Endothelial cell of umbilical vein (primary cell): Measurements from ENCODE around the gene C2CD5. TPM values are rescaled to one million over a fixed set of nuclear protein-coding genes. Genes with fewer than 3 reads are reported as not detected.

Experiments used
- BruUV-seq: library from RNA; stranded (reverse); fragments of 400-500 nt; replicated peaks from 2 replicates; lab custom pipeline; 2021; lab: Mats Ljungman, UMichigan
- CTCF ChIA-PET: fragments of 300-600, 350-600 bp; sonication (Branson Sonifier 250); formaldehyde crosslinking; loops from one replicate; lab custom pipeline; 2021; ENCODE audit warnings: antibody characterized with exemption, inconsistent platforms; lab: Charles Lee
- POLR2A ChIA-PET: fragments of 300-600, 350-600 bp; sonication (Branson Sonifier 250); formaldehyde crosslinking; loops from one replicate; lab custom pipeline; 2021; ENCODE audit warnings: antibody characterized with exemption, inconsistent platforms; lab: Charles Lee
- DNase-seq: peaks from one replicate; pipeline ENCODE4 v3.0.0-alpha.2; 2011; ENCODE audit warnings: low read depth, low spot score
- FAIRE-seq: peaks from 2 replicates; lab custom pipeline; 2011; peaks lifted over from hg19 to GRCh38; lab: Jason Lieb, UNC
- H2AFZ ChIP-seq: 2 replicates; pipeline ENCODE4 v1.6.0; 2012; ENCODE audit warnings: low read depth, low read length, control low read depth, inconsistent platforms
- H3K27ac ChIP-seq: 2 replicates; pipeline ENCODE4 v1.5.1; 2011; ENCODE audit warnings: low read depth, mild to moderate bottlenecking, control low read depth, low read length, moderate library complexity; ENCODE audit not compliant: insufficient read depth
- H3K27me3 ChIP-seq, 2 experiments: 2 replicates each; pipeline versions ENCODE4 v1.6.0 to v1.6.1; 2011; ENCODE audit warnings: low read length in 2 of 2, mixed read lengths in 1 of 2; ENCODE audit not compliant: control insufficient read depth in 2 of 2, insufficient read depth in 2 of 2
- H3K36me3 ChIP-seq, 2 experiments: 2 replicates in 1 of 2; 3 replicates in 1 of 2; pipeline ENCODE4 v1.5.1; 2011; ENCODE audit warnings: low read length in 2 of 2, mild to moderate bottlenecking in 1 of 2, moderate library complexity in 1 of 2; ENCODE audit not compliant: control insufficient read depth in 2 of 2, insufficient read depth in 2 of 2; ENCODE audit errors: extremely low read depth in 1 of 2
- H3K4me1 ChIP-seq: 3 replicates; pipeline ENCODE4 v1.5.1; 2011; ENCODE audit warnings: mild to moderate bottlenecking, low read length; ENCODE audit not compliant: control insufficient read depth, insufficient read depth; ENCODE audit errors: extremely low read depth
- H3K4me2 ChIP-seq: 2 replicates; pipeline ENCODE4 v1.6.1; 2011; ENCODE audit warnings: low read length, control low read depth, mixed read lengths; ENCODE audit not compliant: insufficient read depth
- H3K4me3 ChIP-seq, 3 experiments: fragments of 200-600 bp in 1 of 3; sonication (generic), shearing (Covaris generic) in 1 of 3; replicated peaks in 1 of 3; 2 replicates each; pipeline ENCODE4 v1.5.1; 2011 to 2016; ENCODE audit warnings: control low read depth in 3 of 3, low read length in 3 of 3, mild to moderate bottlenecking in 2 of 3, inconsistent platforms in 1 of 3, low read depth in 1 of 3, moderate library complexity in 1 of 3; ENCODE audit not compliant: insufficient read depth in 1 of 3
- H3K79me2 ChIP-seq: 2 replicates; pipeline ENCODE4 v1.6.0; 2012; ENCODE audit warnings: low read length, inconsistent platforms; ENCODE audit not compliant: control insufficient read depth, insufficient read depth
- H3K9ac ChIP-seq: replicated peaks from 2 replicates; pipeline ENCODE3; 2011; ENCODE audit warnings: low read length, control low read depth; ENCODE audit not compliant: insufficient read depth; ENCODE audit errors: extremely low read depth
- H3K9me1 ChIP-seq: replicated peaks from 3 replicates; pipeline ENCODE4 v1.6.0; 2011; ENCODE audit warnings: mild to moderate bottlenecking, low read length; ENCODE audit not compliant: control insufficient read depth, insufficient read depth; ENCODE audit errors: extremely low read depth
- H3K9me3 ChIP-seq: replicated peaks from 2 replicates; pipeline ENCODE4 v1.5.1; 2012; ENCODE audit warnings: low read length, inconsistent platforms; ENCODE audit not compliant: control insufficient read depth, insufficient read depth
- H4K20me1 ChIP-seq: replicated peaks from 2 replicates; pipeline ENCODE3; 2011; ENCODE audit warnings: mild to moderate bottlenecking, low read length; ENCODE audit not compliant: control insufficient read depth, insufficient read depth; ENCODE audit errors: extremely low read depth
- EZH2 ChIP-seq: IDR thresholded peaks from 2 replicates; pipeline ENCODE4 v1.6.1; 2012; ENCODE audit warnings: borderline replicate concordance, low read depth, mild to moderate bottlenecking, moderate library complexity, low read length, inconsistent platforms; ENCODE audit not compliant: severe bottlenecking
- JUN ChIP-seq: IDR thresholded peaks from 2 replicates; pipeline ENCODE4 v1.6.1; 2011; ENCODE audit warnings: borderline replicate concordance, low read depth; ENCODE audit not compliant: insufficient read length, insufficient read depth
- MYC ChIP-seq: IDR thresholded peaks from one replicate; pipeline ENCODE4 v1.6.1; 2011; ENCODE audit warnings: mild to moderate bottlenecking, low read depth, low read length
- POLR2AphosphoS5 ChIP-seq: IDR thresholded peaks from 2 replicates; pipeline ENCODE4 v1.6.1; 2012; ENCODE audit warnings: low read depth, mild to moderate bottlenecking, control low read depth, low read length, moderate library complexity; ENCODE audit not compliant: insufficient read depth
- dilution Hi-C: fragments of 300-500 bp; cut with MboI; formaldehyde crosslinking; loops from one replicate; pipeline ENCODE4 v1.15.0; 2019; ENCODE audit warnings: low sequenced_read_pairs; ENCODE audit not compliant: extremely low pct_ligation_motif_present
- intact Hi-C: fragments of 100-400 bp; cut with micrococcal nuclease; formaldehyde crosslinking; loops from one replicate; pipeline ENCODE4 v1.10.0; 2022
- polyA plus RNA-seq, 4 experiments: library from polyadenylated mRNA; depleted of rRNA in 3 of 4; stranded (reverse) in 3 of 4; unstranded in 1 of 4; fragments of >200 nt; gene quantifications; 2 replicates each; pipeline versions ENCODE4 v1.2.1 to v1.2.3, GENCODE V29; 2011 to 2012; ENCODE audit warnings: missing spikeins in 1 of 4
- total RNA-seq: library from RNA; stranded (reverse); gene quantifications from 2 replicates; pipeline ENCODE4 v1.2.3, GENCODE V29; 2021
- TF ChIP-seq, protein P1 (sequence below): IDR thresholded peaks from 2 replicates; pipeline ENCODE4 v1.6.1; 2011; ENCODE audit not compliant: insufficient read depth, insufficient read length

The C2CD5 gene
- total and polyA plus RNA-seq, 2 donors (not counting 3 experiments of a cell fraction or from before 2014, with no cell fraction given), result 12.9 to 32.9 TPM

DNA sequence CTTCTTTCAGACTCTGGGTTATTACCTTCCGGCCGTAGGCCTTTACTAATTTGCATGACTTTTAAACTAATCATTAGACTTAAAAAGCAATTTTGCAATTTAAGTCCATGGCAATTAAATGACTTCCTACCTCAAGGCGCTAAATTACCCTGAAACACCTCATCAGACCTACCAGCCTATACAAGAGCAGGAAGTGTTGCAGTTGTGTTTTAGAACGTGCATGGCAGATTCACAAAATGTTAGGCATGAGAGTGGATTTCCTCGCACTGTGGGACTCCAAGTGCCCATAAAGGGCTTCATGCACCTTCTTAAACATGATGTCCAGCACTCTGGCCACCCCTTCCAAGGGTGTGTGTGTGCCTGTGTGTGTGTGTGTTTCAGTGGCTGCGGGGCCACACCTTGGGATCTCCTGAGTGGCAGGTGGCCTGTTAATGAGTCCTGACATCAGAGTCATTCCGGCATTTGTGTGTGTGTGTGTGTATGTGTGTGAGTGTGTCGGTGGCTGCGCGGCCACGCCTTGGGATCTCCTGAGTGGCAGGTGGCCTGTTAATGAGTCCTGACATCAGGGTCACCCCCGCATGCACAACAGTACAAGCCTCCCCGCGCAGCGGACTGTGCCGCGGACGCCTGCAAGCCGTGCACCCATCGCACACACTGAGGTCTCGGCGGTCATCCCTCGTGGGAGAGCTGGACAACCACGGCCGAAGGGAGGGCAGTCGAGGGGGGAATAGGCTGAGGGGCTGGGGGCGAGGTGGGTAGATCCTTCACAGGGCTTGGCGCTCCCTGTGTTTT lies 900 bp downstream of the C2CD5 start:
- H2AFZ ChIP-seq, result peak overlapping the region; percentile 96
- no peaks in the 10 kb centered on the region for H4K20me1 ChIP-seq
- TF ChIP-seq EZH2, result no peak
- TF ChIP-seq, protein P1, sequence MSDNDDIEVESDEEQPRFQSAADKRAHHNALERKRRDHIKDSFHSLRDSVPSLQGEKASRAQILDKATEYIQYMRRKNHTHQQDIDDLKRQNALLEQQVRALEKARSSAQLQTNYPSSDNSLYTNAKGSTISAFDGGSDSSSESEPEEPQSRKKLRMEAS, result no peak
- TF ChIP-seq MYC, result no peak
- no peak for TF ChIP-seq POLR2AphosphoS5
- no peak for TF ChIP-seq JUN
- CTCF ChIA-PET, result interaction anchor here (1.4 to 1.7 kb wide), 5 partner anchors 14 to 84 kb away, joined by 3 to 23 read pairs (median 6); partner anchors contain the start of gene ETNK1
- no peak for FAIRE-seq
- no peaks in the 10 kb centered on the region for H3K27me3 ChIP-seq
- H3K4me3 ChIP-seq, result peak overlapping the region; percentile 56 to 73 (median 67)
- no TSS peak for BruUV-seq
- no peaks in the 10 kb centered on the region for H3K36me3 ChIP-seq
- intact Hi-C loops (loop anchor here (1.0 to 10.0 kb wide), 5 partner anchors 15 to 496 kb away; partner anchors contain the start of genes CMAS and ETNK1), dilution Hi-C loops (no loop called here)
- H3K9ac ChIP-seq, result peak overlapping the region; percentile 94
- peaks cover 17% of the 10 kb centered on the region for H3K4me1 ChIP-seq
- peak overlapping the region; percentile 79 for H3K27ac ChIP-seq
- H3K9me3 ChIP-seq, result no peaks in the 10 kb centered on the region
- no peaks in the 10 kb centered on the region for H3K9me1 ChIP-seq
- peaks cover 6% of the 10 kb centered on the region for H3K79me2 ChIP-seq
- peak overlapping the region; percentile 83 for H3K4me2 ChIP-seq
- POLR2A ChIA-PET, result interaction anchor here (1.4 to 1.8 kb wide), 2 partner anchors 26 to 81 kb away, joined by 3 to 10 read pairs; partner anchors contain the start of gene ETNK1
- peak; percentile 27 for DNase-seq
